Adipocyte (in vitro differentiated cells): ENCODE results near the gene SYT5.

ENCODE experiments used
- DNase-seq: peaks from one replicate; pipeline ENCODE4 v3.0.0-alpha.2; 2015; ENCODE audit warnings: low read depth
- H3K27me3 ChIP-seq: replicated peaks from 2 replicates; pipeline ENCODE4 v1.7.0; 2013; ENCODE audit warnings: mild to moderate bottlenecking, low read length, moderate library complexity; ENCODE audit not compliant: control insufficient read depth, insufficient read depth
- H3K36me3 ChIP-seq: 2 replicates; pipeline ENCODE4 v1.7.0; 2013; ENCODE audit warnings: low read length, mild to moderate bottlenecking, moderate library complexity; ENCODE audit not compliant: control insufficient read depth, insufficient read depth, severe bottlenecking
- H3K4me1 ChIP-seq: 2 replicates; pipeline ENCODE4 v1.7.0; 2013; ENCODE audit warnings: mild to moderate bottlenecking, low read length, moderate library complexity; ENCODE audit not compliant: control insufficient read depth, insufficient read depth
- H3K4me3 ChIP-seq: 2 replicates; pipeline ENCODE4 v1.7.0; 2013; ENCODE audit warnings: mild to moderate bottlenecking, low read length, moderate library complexity
- H3K9ac ChIP-seq: 2 replicates; pipeline ENCODE4 v1.7.0; 2013; ENCODE audit warnings: mild to moderate bottlenecking, low read length, moderate library complexity
- H3K9me3 ChIP-seq: 2 replicates; pipeline ENCODE4 v1.7.0; 2013; ENCODE audit warnings: mild to moderate bottlenecking, low read length, moderate library complexity; ENCODE audit not compliant: control insufficient read depth

Gene SYT5

DNA sequence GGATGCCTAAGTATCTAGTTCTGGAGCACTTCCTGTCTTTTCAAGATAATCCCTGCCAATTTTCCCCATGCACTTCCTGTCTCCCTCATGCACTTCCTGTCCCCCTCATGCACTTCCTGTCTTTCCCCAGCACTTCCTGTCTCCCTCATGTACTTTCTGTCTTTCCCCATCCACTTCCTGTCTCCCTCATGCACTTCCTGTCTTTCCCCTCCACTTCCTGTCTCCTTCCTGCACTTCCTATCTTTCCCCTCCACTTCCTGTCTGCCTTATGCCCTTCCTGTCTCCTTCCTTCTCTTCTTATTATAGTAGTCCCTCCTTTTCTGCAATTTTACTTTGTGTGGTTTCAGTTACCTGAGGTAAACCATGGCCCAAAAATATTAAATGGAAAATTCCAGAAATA lies 28.1 kb downstream of the SYT5 start:
- no peaks in the 10 kb centered on the region for H3K4me1 ChIP-seq
- peaks cover 4% of the 10 kb centered on the region for H3K9me3 ChIP-seq
- H3K36me3 ChIP-seq: no peaks in the 10 kb centered on the region
- H3K4me3 ChIP-seq: no peak overlapping the region
- H3K9ac ChIP-seq: no peak overlapping the region
- H3K27me3 ChIP-seq: peaks cover 29% of the 10 kb centered on the region
- DNase-seq: no peak

DNA sequence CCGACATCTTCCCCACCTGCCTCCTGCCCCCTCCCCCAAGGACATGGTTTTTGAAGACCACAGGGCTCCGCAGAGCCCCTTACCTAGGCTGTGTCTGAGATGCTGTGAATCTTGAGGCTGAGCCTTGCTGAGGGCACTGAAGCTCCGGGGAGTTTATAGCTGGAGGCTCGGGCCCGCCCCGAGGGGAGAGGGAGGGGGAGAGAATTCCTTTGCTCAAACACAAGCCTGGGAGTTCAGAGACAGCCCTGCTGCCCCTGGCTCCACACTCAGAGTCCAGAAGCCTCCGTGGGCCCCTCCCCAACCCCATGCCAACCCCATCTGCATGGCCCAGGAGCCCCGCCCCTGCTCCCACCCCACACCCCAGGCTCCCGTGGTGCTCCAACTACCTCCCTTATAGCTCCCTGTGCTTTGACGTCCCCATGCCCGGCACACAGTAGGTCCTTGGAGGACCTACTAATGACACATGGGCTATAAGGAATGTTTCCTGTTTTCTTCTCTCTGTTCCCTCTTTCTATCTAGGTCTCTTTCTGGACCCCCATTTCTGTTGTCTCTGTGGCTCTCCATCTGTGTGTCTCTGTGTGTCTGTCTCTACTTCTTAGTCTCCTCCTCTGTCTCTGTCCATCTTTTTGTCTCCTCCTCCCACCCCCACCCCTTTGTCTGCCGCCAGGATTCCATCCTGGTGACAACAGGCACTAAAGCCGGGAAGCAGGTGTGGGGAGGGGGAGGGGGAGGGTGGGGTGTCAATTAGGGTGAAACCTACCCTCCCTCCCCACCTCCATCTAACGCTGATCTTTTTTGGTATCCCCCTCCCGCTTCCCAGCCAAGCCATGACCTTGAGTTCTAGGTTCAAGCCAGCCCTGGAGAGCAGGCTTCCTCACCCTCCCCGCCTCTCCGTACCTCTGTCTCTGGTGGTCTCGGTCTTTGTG lies 30.7 kb downstream of the SYT5 start, which contains the start of gene TNNT1:
Gene TNNT1, minus strand, starts transcription at position 129 of the 926 bp plus-strand sequence. CDS start 2,049 bp downstream, outside the sequence.
- H3K4me1 ChIP-seq: no peaks in the 10 kb centered on the region
- H3K9me3 ChIP-seq: peaks cover 4% of the 10 kb centered on the region
- peaks cover 39% of the 10 kb centered on the region for H3K27me3 ChIP-seq
- DNase-seq: peak; percentile 18
- H3K4me3 ChIP-seq: no peak within 1 kb of the TSS
- H3K36me3 ChIP-seq: no peaks in the 10 kb centered on the region
- H3K9ac ChIP-seq: no peak within 1 kb of the TSS

DNA sequence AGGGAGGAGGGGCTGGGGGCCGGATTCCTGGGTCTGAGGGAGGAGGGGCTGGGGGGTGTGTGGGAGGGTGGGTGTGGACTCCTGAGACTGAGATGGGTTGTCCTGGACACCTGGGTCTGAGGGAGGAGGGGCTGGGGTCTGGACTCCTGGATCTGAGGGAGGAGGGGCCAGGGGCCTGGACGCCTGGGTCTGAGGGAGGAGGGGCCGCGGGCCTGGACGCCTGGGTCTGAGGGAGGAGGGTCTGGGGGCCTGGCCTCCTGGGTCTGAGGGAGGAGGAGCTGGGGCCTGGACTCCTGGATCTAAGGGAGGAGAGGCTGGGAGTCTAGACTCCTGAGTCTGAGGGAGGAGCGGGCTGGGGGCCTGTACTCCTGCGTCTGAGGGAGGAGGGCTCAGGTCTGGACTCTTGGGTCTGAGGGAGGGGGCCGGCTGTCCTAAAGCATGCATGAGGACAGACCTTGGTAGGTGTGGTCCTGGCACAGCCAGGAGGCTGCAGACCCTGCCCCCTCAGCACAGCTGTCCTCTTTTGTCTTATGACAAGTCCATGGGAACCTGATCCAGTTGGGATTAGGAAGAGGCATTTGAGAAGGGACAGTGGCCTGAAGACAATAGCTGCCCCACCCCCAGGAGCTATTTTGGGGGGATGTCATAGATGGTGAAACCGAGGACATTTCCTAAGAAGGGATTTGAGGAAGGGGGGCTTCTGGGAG lies 32.4 kb downstream of the SYT5 start:
- Histone ChIP-seq H3K4me3 (no peak overlapping the region), H3K9ac (no peak overlapping the region), H3K9me3 (peaks cover 4% of the 10 kb centered on the region), H3K27me3 (peaks cover 47% of the 10 kb centered on the region), H3K36me3 (no peaks in the 10 kb centered on the region), H3K4me1 (no peaks in the 10 kb centered on the region)
- no peak for DNase-seq

DNA sequence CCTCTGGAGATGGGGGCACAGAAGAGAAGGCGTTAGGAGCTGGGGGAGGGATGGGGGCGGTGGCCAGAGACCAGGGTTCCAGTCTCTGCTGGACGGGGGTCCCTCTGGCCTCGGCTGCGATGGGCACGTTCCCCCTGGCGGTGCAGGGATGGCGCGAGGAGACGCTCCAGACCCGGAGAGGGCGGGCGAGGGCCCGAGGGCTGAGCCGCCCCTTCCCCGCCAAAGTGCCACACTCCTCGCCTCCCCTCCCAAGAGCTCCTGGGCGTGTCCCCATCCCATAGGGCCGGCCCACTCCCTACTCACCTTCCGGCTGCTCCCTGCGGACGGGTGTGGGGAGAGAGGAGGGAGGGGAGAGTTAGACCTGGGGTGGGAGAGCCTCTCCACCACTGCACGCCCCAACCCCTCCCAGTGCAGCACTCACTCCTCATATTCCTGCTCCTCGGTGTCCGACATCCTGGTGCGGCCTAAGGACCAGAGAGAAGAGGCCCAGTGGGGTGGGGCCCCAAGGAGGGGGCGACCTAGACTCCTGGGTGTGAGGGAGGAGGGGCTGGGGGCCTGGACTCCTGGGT lies 33.3 kb downstream of the SYT5 start:
- Histone ChIP-seq H3K4me3 (no peak overlapping the region), H3K27me3 (peaks cover 49% of the 10 kb centered on the region), H3K4me1 (no peaks in the 10 kb centered on the region), H3K36me3 (no peaks in the 10 kb centered on the region), H3K9me3 (peaks cover 1% of the 10 kb centered on the region), H3K9ac (no peak overlapping the region)
- no peak for DNase-seq

DNA sequence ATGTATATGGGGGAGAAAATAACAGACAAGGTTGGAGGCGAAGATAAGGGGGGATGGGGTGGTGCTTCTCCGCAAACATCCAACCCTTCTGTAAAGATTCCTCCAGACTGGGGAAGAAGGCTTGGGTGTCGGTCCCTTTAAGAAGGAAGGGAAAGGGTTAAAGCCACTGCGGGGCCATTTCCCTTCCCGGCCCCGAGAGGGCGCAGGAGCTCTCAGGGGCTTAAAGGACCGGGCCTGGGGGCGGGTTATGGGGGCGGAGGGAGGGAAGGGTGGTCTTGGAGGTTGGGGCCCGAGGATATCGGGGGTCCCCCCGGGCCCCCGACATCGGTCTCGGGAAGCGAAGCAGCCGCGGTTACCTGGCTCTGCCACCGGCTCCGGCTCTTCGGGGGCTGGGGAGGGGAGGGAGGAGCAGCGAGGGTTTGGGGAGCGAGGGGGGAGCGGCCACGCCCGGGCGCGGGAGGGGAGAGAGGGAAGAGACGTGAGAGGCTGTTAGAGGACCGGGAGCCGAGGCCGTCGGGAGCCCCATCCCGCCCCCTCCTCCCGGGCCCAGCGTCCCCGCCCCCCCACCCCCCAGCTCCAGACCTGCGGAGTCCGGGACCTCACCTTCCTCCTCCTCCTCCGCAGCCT lies 33.9 kb downstream of the SYT5 start:
- Histone ChIP-seq H3K9ac (no peak overlapping the region), H3K27me3 (peaks cover 51% of the 10 kb centered on the region), H3K4me1 (no peaks in the 10 kb centered on the region), H3K36me3 (no peaks in the 10 kb centered on the region), H3K4me3 (no peak overlapping the region), H3K9me3 (no peaks in the 10 kb centered on the region)
- peak; percentile 14 for DNase-seq

DNA sequence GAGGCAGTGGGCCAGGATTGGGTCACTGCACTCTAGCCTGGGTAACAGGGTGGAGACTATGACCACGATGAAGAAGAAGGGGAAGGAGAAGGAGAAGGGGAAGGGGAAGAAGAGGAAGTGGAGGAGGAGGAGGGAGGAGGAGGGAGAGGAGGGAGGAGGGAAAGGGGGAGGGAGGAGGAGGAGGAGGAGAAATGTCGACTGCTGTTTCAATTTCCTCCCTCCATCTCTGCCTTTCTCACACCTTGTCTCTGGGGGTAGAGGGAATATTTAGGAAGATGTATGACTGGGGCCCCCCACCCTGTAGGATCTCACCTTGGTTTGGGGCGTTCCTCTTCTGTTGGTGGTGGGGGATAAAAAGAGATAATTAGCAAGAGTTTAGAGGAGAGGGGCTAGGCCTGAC lies 34.9 kb downstream of the SYT5 start:
- H3K36me3 ChIP-seq: no peaks in the 10 kb centered on the region
- no peak overlapping the region for H3K4me3 ChIP-seq
- no peaks in the 10 kb centered on the region for H3K9me3 ChIP-seq
- H3K4me1 ChIP-seq: no peaks in the 10 kb centered on the region
- no peak for DNase-seq
- H3K27me3 ChIP-seq: peaks cover 51% of the 10 kb centered on the region
- H3K9ac ChIP-seq: no peak overlapping the region

DNA sequence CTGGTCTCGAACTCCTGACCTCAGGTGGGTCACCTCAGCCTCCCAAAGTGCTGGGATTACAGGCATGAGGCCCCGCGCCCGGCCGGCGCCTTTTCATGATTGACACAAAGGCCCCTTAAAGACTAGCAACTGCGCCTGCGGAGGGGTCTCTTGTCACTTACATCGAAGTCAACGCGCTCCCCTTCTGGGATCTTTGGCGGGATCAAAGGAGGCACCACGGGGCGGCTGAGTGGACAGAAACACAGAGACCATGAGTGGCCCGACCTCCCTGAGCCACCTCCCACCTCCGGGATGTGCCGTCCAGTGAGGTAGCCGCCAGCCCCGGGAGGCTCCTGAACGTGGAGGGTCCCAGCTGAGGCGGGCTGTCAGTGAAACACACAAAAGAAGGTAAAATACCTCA lies 38.4 kb downstream of the SYT5 start:
- no peaks in the 10 kb centered on the region for H3K4me1 ChIP-seq
- H3K36me3 ChIP-seq: no peaks in the 10 kb centered on the region
- no peaks in the 10 kb centered on the region for H3K9me3 ChIP-seq
- peaks cover 45% of the 10 kb centered on the region for H3K27me3 ChIP-seq
- no peak for DNase-seq
- H3K4me3 ChIP-seq: no peak overlapping the region
- no peak overlapping the region for H3K9ac ChIP-seq

DNA sequence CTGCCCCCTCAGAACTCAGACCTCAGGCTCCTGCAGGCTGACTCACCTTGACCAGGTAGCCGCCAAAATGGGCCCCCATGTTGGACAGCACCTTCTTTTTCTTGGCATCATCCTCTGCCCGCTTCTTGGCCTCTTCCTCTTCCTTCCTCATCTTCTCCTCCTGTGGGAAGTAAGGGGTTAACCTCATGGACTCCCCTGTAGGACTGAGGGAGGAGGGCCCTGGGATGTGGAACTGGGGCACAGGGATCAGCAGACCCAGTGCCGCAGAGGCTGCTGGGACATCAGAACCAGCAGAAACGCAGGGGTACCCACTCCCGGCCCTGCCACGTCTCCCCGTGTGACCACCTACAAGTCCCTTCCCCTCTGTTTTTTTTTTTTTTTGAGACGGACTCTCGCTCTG lies 42.2 kb downstream of the SYT5 start:
- no peak for DNase-seq
- no peak overlapping the region for H3K4me3 ChIP-seq
- no peaks in the 10 kb centered on the region for H3K9me3 ChIP-seq
- H3K36me3 ChIP-seq: no peaks in the 10 kb centered on the region
- H3K27me3 ChIP-seq: peaks cover 47% of the 10 kb centered on the region
- H3K9ac ChIP-seq: no peak overlapping the region
- H3K4me1 ChIP-seq: no peaks in the 10 kb centered on the region

DNA sequence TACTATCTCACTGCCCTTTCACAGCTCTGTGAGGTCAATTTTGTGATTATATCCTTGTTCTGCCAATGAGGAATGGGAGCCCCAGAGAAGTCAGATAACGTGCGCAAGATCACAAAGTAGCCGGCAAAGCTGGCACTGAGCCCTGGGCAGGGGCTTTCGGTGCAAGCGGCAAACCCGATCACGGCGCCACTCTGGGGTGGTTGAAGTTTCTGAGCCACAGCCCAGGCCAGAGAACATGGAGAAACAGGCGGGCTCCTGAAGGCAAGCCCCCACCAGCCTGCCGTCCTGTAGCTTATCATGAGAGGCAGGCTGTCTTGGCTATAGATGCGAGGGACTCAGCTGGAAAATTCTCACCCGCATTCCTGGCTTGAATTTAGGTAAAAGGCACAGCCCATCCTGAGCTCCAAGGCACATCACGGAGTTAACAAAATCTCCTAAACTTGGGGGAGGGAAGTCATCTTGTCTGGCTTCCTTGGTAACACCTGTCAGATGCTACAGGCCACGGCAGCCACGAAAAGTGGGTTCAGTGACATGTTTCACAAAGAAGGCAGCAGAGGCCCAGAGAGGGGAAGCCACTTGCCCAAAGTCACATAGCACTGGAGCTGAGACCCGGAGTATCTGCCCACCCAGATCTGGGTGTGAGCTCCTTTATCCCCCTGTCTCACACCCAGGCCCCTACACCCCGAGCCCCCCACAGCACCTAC lies 43.5 kb downstream of the SYT5 start:
- Histone ChIP-seq H3K27me3 (peaks cover 43% of the 10 kb centered on the region), H3K4me1 (no peaks in the 10 kb centered on the region), H3K36me3 (no peaks in the 10 kb centered on the region), H3K4me3 (no peak overlapping the region), H3K9ac (no peak overlapping the region), H3K9me3 (no peaks in the 10 kb centered on the region)
- DNase-seq: no peak

DNA sequence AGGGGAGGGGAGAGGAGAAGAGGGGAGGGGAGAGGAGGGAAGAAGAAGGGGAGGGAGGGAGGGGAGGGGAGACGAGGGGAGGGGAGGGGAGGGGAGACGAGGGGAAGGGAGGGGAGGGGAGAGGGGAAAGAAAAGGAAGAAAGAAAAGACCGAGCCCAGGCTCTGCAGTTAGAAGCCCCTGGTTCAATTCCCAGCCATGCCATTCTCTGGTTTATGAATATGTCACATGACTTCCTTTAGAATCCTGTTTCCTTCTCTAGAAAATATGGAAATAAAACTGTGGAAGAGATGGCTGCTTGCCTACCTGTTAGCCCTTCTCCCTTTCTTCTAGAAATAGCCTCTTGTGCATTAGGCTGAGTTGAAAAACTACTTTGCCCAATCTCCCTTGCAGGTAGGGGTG lies 45.4 kb downstream of the SYT5 start:
- Histone ChIP-seq H3K27me3 (peaks cover 39% of the 10 kb centered on the region), H3K36me3 (no peaks in the 10 kb centered on the region), H3K9me3 (no peaks in the 10 kb centered on the region), H3K4me3 (no peak overlapping the region), H3K4me1 (no peaks in the 10 kb centered on the region), H3K9ac (no peak overlapping the region)
- DNase-seq: no peak
